Stimulated activated CD4-positive, alpha-beta T cell treated with anti-CD3 and anti-CD28 coated beads, Interleukin-4, amount 100 ng/mL, for 24 hours (primary cell): ENCODE results near the gene CCR7.
"Not testable (repeated sequence)": the region's sequence is repeated elsewhere in the genome, so short reads cannot be mapped to it uniquely, and the experiment has no call there.

Experiments used
- DNase-seq: peaks from one replicate; pipeline ENCODE4 v3.0.0-alpha.2; 2020

Gene CCR7

DNA sequence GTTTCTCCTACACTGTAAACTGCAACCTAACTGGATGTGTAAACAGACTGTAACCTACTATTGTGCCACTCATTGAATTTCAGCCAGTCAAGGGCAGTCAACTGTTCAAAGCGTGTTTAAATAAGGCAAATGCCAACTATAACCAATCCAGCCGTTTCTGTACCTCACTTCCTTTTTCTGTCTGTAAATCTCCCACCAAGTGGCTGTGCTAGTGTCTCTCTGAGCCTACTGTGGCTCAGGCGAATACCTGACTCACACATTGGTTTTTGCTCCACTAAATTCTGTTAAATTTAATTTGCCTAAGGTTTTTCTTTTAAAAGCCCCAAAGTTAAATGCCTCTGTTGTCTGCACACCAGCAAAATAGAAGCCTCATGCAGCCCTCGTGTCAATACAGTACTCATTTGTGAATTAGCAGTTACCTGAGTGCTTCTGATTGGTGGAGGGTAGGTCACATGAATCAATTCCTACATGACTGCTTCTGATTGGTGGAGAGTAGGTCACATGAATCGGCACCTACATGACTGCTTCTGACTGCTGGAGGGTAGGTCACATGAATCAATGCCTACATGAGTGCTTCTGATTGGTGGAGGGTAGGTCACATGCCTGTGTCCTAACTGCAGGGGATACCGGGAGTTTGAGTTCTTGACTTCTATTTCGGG lies 31.1 kb upstream of the CCR7 start:
- DNase-seq: peak; percentile 44

- DNase-seq: no peak
Measured at GRCh38 chr17:40590742-40591141, 25.5 kb upstream of the CCR7 start.

- no peak for DNase-seq
Measured at GRCh38 chr17:40588552-40588951, 23.3 kb upstream of the CCR7 start.

- DNase-seq: not testable (repeated sequence)
Measured at GRCh38 chr17:40586264-40586663, 21.0 kb upstream of the CCR7 start.

GRCh38 chr17:40584950-40585349 lies 19.7 kb upstream of the CCR7 start:
- not testable (repeated sequence) for DNase-seq

GRCh38 chr17:40582328-40582901 lies 17.1 kb upstream of the CCR7 start:
- peak; percentile 47 for DNase-seq

DNA sequence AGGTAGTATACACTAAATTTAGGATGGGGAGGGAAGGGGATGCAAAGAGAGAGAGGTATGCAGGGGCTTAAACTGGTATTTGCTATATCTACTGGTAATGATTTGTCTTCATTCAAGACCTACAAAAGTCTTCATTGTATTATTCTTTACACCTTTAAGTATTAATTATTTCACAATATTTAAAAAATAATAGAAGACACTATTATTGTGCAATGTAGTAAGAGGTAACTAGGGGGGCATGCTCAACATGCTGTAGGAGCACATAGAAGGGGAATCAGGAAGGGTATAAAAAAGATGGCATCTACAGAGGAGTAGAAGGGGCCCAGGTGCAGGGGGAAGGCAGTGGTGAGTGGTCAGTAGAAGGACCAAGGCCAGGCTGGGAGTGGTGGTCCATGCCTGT lies 14.9 kb upstream of the CCR7 start:
- DNase-seq: no peak

DNA sequence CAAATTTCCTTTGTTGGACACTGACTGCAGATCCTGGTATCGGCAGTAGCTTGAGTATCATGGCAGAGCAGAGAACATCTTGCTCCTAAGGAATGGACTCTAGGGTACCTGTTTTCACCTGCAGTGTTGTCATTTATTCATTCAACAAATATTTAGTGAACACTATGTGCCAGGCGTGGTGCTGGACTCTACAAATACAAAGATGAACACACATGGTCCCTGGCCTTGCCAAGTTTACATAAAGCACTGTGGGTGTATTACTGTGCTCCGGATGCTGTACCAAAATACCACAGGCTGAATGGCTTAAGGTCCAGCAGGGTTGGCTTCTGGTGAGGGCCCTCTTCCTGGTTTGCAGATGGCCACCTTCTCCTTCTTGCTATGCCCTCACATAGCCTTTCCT lies 14.2 kb upstream of the CCR7 start:
- no peak for DNase-seq

GRCh38 chr17:40577611-40578065 lies 12.4 kb upstream of the CCR7 start:
- no peak for DNase-seq

DNA sequence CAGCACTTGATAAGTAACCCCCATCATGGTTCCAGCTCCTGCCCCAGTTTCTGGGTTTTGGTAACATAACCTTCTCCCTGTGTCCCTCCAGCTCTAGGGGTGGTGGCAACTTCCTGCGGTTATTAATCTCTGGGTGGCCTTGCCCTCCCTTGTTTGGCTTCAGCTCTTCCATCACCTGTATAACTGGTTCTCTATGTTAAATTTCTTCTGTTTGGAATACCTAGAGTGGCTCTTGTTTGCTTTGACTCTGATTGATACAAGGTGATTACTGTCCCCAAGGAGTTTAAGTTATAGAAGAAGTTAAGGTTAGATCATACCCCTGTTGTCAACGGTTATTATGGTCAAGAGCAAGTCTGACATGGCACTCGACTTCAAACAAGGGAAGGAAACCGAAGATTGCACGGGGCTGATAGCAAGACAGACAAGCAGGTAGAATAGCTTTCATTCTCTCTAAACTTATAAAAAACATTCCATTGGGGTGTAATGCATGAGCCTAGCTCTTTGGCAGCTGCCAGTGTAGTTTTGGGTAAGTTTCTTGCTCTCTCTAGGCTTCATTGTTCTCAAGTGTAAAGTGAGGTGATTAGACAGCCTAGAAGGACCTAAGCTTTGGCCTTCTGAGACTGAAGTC lies 11.0 kb upstream of the CCR7 start:
- no peak for DNase-seq

- DNase-seq: no peak
Measured at GRCh38 chr17:40574292-40574691, 9.0 kb upstream of the CCR7 start.

GRCh38 chr17:40572245-40572993 lies 7.1 kb upstream of the CCR7 start:
- not testable (repeated sequence) for DNase-seq

GRCh38 chr17:40568074-40568836 lies 3.0 kb upstream of the CCR7 start:
- DNase-seq: no peak

DNA sequence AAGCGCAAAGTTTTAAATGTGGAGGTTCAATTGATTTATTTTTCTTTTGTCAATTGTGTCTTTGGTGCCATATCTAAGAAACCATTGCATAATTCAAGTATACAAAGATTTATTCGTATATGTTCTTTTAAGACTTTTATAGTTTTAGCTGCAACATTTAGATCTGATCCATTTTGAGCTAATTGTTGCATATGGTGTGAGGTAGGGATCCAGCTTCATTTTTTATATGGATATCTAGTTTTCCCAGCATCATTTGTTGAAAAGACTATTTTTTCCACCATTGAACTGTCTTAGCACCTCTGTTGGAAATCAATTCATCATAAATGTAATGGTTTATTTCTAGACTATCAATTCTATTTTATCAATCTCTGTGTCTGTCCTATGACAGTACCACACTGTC lies 2.1 kb upstream of the CCR7 start:
- no peak for DNase-seq

DNA sequence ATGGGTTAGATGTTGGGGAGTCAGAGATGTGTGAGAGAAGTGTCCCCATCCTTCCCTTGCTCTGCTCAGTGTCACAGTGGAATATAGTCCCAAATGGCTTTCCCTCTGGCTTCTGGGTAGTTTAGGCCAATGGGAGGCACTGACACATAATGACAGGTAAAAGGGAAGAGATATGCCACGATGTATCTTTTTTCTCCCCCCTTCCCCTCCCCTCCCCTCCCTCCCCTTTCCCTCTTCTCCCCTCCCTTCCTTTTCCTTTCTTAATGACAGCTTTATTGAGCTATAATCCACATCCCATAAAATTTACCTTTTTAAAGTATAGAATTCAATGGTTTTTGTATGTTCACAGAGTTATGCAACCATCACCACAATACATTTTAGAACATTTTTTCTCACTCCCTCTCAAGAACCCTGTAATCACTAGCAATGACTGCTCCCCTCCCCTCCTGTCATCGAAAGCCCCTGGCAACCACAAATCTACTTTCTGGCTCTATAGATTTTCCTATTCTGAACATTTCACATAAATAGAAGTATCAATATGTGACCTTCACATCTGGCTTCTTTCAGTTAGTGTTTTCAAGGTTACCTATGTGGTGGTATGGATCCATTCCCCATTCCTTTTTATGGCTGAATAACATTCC lies 617 bp upstream of the CCR7 start:
- no peak for DNase-seq

- peak; percentile 49 for DNase-seq
Measured at GRCh38 chr17:40564195-40564882, 933 bp downstream of the CCR7 start.

DNA sequence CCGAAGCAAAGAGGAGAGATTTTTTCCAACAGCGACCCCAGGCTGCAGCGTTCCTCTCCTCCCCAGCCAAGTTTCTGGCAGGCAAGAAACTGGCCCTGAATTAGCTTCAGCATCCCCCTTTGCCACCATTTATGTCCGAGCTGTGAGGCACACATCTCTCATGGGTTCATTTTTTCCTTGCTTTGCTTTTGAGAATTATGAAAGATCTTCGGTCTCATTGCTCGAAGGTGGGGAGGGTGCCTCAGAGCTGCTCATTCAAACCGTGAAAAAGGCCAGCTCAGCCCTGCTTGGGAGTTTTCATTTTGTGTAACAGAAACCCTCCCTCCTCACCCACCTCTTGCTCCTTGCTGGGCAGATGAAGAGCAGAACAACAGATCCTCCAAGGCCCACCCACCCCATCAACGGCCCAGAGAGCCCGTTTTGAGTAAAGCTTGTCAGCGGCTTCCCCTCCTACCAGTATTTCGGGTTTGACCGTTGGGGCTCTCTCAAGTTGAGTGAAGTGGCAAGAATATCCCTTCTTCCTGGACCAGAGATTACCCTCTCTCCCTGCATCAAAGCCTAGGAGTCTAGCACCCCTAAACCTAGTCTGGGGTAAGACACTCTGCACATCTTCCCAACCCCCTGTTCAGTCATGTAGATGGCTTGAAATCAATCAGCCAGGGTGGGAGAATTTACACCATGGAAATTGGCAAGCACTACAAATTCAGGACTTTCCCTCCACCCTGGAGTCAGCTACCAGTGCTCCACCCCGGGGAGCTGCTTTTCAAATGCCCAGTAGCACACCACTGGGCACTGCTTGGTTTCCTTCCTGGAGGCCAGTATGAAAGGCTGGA lies 1.8 kb downstream of the CCR7 start:
- DNase-seq: peak; percentile 84

GRCh38 chr17:40562838-40563219 lies 2.4 kb downstream of the CCR7 start:
- DNase-seq: peak; percentile 7

DNA sequence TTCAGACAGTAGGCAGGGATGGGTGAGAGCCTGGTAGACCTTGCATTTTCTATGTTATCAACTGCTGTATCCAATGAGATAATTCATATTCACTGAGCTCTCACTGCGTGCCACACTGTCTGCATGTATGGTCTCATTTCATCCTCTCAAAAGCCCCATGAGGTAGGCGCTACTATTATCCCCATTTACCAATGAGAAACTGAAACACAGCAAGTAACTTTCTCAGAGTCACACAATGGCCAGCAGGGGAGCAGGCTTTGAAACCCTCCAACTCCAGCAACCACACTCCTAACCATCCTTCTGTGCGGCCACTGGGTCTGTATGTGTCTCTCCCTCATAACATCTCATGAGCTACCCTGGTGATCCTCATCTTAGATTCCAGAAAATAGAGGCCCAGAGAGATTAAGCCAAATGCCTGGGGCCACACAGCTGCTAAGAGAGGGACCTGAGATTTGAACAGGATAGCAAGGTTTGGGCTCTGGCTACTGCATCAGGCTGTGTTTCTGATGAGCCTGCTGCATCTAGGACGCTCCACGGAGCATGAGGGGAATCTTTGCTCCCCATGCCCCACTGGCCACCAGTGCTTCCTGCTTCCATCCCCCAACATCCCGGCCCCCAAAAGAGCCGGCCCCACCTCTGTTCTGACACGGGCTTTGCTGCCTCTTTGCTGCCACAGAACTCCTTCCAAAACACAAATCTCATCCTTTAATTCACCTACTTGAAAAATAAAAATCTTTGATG lies 3.2 kb downstream of the CCR7 start:
- DNase-seq: peak; percentile 77

GRCh38 chr17:40561294-40561870 lies 3.9 kb downstream of the CCR7 start:
- DNase-seq: no peak
